H9 (cell line): Measurements from ENCODE around the gene MAPKAPK3. TPM values are rescaled to one million over a fixed set of nuclear protein-coding genes. Genes with fewer than 3 reads are reported as not detected.

Experiments
- DNase-seq: peaks from one replicate; pipeline ENCODE4 v3.0.0-alpha.2; 2017
- H2AFZ ChIP-seq: one replicate; pipeline ENCODE4 v1.6.1; 2013; ENCODE audit warnings: mild to moderate bottlenecking, low read length, control low read depth, moderate library complexity
- H2AK5ac ChIP-seq: 2 replicates; pipeline ENCODE4 v1.6.1; 2013; ENCODE audit warnings: low read length, control low read depth, mixed read lengths; ENCODE audit not compliant: insufficient read length
- H2BK120ac ChIP-seq: one replicate; pipeline ENCODE4 v1.6.1; 2013; ENCODE audit warnings: low read depth, mild to moderate bottlenecking, low read length, control low read depth, inconsistent platforms; ENCODE audit not compliant: poor library complexity, severe bottlenecking
- H2BK12ac ChIP-seq: 2 replicates; pipeline ENCODE4 v1.6.1; 2013; ENCODE audit warnings: low read length, control low read depth, mixed read lengths, low read depth; ENCODE audit not compliant: insufficient read length
- H2BK15ac ChIP-seq: 2 replicates; pipeline ENCODE4 v1.6.1; 2013; ENCODE audit warnings: low read depth, low read length, control low read depth
- H2BK20ac ChIP-seq: one replicate; pipeline ENCODE4 v1.6.1; 2013; ENCODE audit warnings: low read depth, mild to moderate bottlenecking, low read length, control low read depth, inconsistent platforms; ENCODE audit not compliant: poor library complexity, severe bottlenecking
- H2BK5ac ChIP-seq: 2 replicates; pipeline ENCODE4 v1.6.1; 2013; ENCODE audit warnings: low read length, control low read depth, mixed read lengths; ENCODE audit not compliant: insufficient read length
- H3K14ac ChIP-seq: 2 replicates; pipeline ENCODE4 v1.6.1; 2013; ENCODE audit warnings: low read length, control low read depth; ENCODE audit not compliant: insufficient read depth
- H3K18ac ChIP-seq: 2 replicates; pipeline ENCODE4 v1.6.1; 2013; ENCODE audit warnings: low read depth, mild to moderate bottlenecking, mixed read lengths, low read length, control low read depth; ENCODE audit not compliant: insufficient read length
- H3K23ac ChIP-seq: 2 replicates; pipeline ENCODE4 v1.6.1; 2013; ENCODE audit warnings: low read length, control low read depth, mixed read lengths, low read depth; ENCODE audit not compliant: insufficient read length
- H3K23me2 ChIP-seq: 2 replicates; pipeline ENCODE4 v1.6.1; 2013; ENCODE audit warnings: low read depth, mild to moderate bottlenecking, mixed read lengths, low read length, control low read depth; ENCODE audit not compliant: insufficient read length, poor library complexity, severe bottlenecking
- H3K27ac ChIP-seq: 2 replicates; pipeline ENCODE4 v1.5.1; 2013; ENCODE audit warnings: low read length, control low read depth, mixed read lengths, low read depth; ENCODE audit not compliant: insufficient read length
- H3K27me3 ChIP-seq: 2 replicates; pipeline ENCODE4 v1.6.1; 2013; ENCODE audit warnings: low read length, control low read depth, inconsistent platforms; ENCODE audit not compliant: insufficient read depth
- H3K4ac ChIP-seq: 2 replicates; pipeline ENCODE4 v1.6.1; 2013; ENCODE audit warnings: low read depth, mild to moderate bottlenecking, control low read depth, inconsistent platforms, low read length, moderate library complexity
- H3K4me1 ChIP-seq: 2 replicates; pipeline ENCODE4 v1.6.1; 2013; ENCODE audit warnings: low read length, control low read depth, inconsistent platforms; ENCODE audit not compliant: insufficient read depth
- H3K4me2 ChIP-seq: 2 replicates; pipeline ENCODE4 v1.6.1; 2013; ENCODE audit warnings: low read length, control low read depth, mixed read lengths; ENCODE audit not compliant: insufficient read length, insufficient read depth
- H3K56ac ChIP-seq: 2 replicates; pipeline ENCODE4 v1.6.1; 2013; ENCODE audit warnings: low read depth, mild to moderate bottlenecking, mixed read lengths, low read length, control low read depth; ENCODE audit not compliant: insufficient read length
- H3K79me1 ChIP-seq: 2 replicates; pipeline ENCODE4 v1.6.1; 2013; ENCODE audit warnings: low read depth, mild to moderate bottlenecking, moderate library complexity, low read length, control low read depth, inconsistent platforms; ENCODE audit not compliant: insufficient read depth, poor library complexity, severe bottlenecking
- H3K79me2 ChIP-seq: 2 replicates; pipeline ENCODE4 v1.6.1; 2013; ENCODE audit warnings: low read length, control low read depth, inconsistent platforms; ENCODE audit not compliant: insufficient read depth
- H3K9ac ChIP-seq: 2 replicates; pipeline ENCODE4 v1.6.1; 2013; ENCODE audit warnings: low read length, control low read depth, mixed read lengths; ENCODE audit not compliant: insufficient read length; ENCODE audit errors: extremely low read depth
- H3K9me3 ChIP-seq: one replicate; pipeline ENCODE4 v1.6.1; 2013; ENCODE audit warnings: low read depth, low read length, inconsistent platforms; ENCODE audit not compliant: control insufficient read depth
- H3T11ph ChIP-seq: one replicate; pipeline ENCODE4 v1.6.1; 2013; ENCODE audit warnings: mild to moderate bottlenecking, low read length, control low read depth, inconsistent platforms
- H4K20me1 ChIP-seq: one replicate; pipeline ENCODE4 v1.6.1; 2013; ENCODE audit not compliant: control insufficient read depth, insufficient read length, insufficient read depth
- H4K5ac ChIP-seq: 2 replicates; pipeline ENCODE4 v1.6.1; 2013; ENCODE audit warnings: low read depth, mild to moderate bottlenecking, mixed read lengths, low read length, control low read depth; ENCODE audit not compliant: insufficient read length
- H4K8ac ChIP-seq: replicated peaks from 2 replicates; pipeline ENCODE4 v1.6.1; 2013; ENCODE audit warnings: low read length, control low read depth, mixed read lengths, low read depth; ENCODE audit not compliant: insufficient read length
- H4K91ac ChIP-seq: 2 replicates; pipeline ENCODE4 v1.6.1; 2013; ENCODE audit warnings: low read depth, mild to moderate bottlenecking, moderate library complexity, mixed read lengths, low read length, control low read depth; ENCODE audit not compliant: insufficient read length
- H3K27ac Mint-ChIP-seq, 3 experiments: 2 replicates in 2 of 3; 3 replicates in 1 of 3; pipeline ENCODE4 v1.8.0; 2020 to 2021; ENCODE audit warnings: mixed read lengths in 3 of 3, mild to moderate bottlenecking in 1 of 3, moderate library complexity in 1 of 3
- H3K27me3 Mint-ChIP-seq: 2 replicates; pipeline ENCODE4 v1.8.0; 2021; ENCODE audit warnings: low read depth, mild to moderate bottlenecking, moderate library complexity, mixed read lengths
- H3K36me3 Mint-ChIP-seq, 3 experiments: 2 replicates in 2 of 3; 3 replicates in 1 of 3; pipeline ENCODE4 v1.8.0; 2020 to 2021; ENCODE audit warnings: low read depth in 3 of 3, mixed read lengths in 3 of 3; ENCODE audit not compliant: insufficient read depth in 1 of 3
- H3K4me1 Mint-ChIP-seq, 2 experiments: 2 replicates each; pipeline ENCODE4 v1.8.0; 2020; ENCODE audit warnings: mixed read lengths in 2 of 2
- H3K4me3 Mint-ChIP-seq, 2 experiments: 2 replicates in 1 of 2; 3 replicates in 1 of 2; pipeline ENCODE4 v1.8.0; 2020 to 2021; ENCODE audit warnings: mild to moderate bottlenecking in 2 of 2, mixed read lengths in 2 of 2, moderate library complexity in 1 of 2
- H3K9me3 Mint-ChIP-seq, 2 experiments: 2 replicates in 1 of 2; 3 replicates in 1 of 2; pipeline ENCODE4 v1.8.0; 2020; ENCODE audit warnings: mild to moderate bottlenecking in 2 of 2, mixed read lengths in 2 of 2, moderate library complexity in 1 of 2
- CTCF ChIP-seq: fragments of 200-600 bp; sonication (generic); conservative IDR thresholded peaks from 3 replicates; pipeline ENCODE4 v1.8.0; 2021; ENCODE audit warnings: antibody characterized with exemption, mild to moderate bottlenecking
- WGBS: extraction: QIAGEN DNeasy Blood & Tissue Kit; methylation state at CpG from one replicate; pipeline ENCODE4 v1.1.7; 2013; ENCODE audit warnings: missing lambda C conversion rate, low lambda C conversion rate, mixed read lengths; ENCODE audit not compliant: insufficient read length; ENCODE audit errors: extremely low coverage; 5-methylcytosine and 5-hydroxymethylcytosine counted together
- total RNA-seq: library from RNA; stranded (reverse); gene quantifications from 2 replicates; pipeline ENCODE4 v1.2.1, GENCODE V29; 2021

MAPKAPK3 gene
- total RNA-seq, 1 experiment from 2014 or later: 57.9 TPM

GRCh38 chr3:50648944-50649343 is 32.0 kb downstream of the MAPKAPK3 start:
- Histone ChIP-seq H2BK120ac (no peak overlapping the region), H3K14ac (no peak overlapping the region), H3K9ac (no peak overlapping the region), H3K4me2 (no peak overlapping the region), H3K4me1 (peaks cover 5% of the 10 kb centered on the region; the same call in 1 of the 2 replicates), H3K56ac (no peak overlapping the region), H2BK12ac (no peak overlapping the region), H3K4ac (no peak overlapping the region), H2BK5ac (no peak overlapping the region), H3K9me3 (no peaks in the 10 kb centered on the region), H3K23me2 (no peaks in the 10 kb centered on the region), H3K18ac (no peak overlapping the region), H2AK5ac (no peak overlapping the region), H3T11ph (no peak overlapping the region), H2AFZ (no peak overlapping the region), H3K27me3 (no peaks in the 10 kb centered on the region), H3K79me2 (no peaks in the 10 kb centered on the region), H4K91ac (no peak overlapping the region), H3K79me1 (no peaks in the 10 kb centered on the region), H4K5ac (no peak overlapping the region), H3K23ac (no peak overlapping the region), H2BK15ac (no peak overlapping the region), H3K27ac (no peak overlapping the region), H4K20me1 (no peaks in the 10 kb centered on the region), H2BK20ac (no peak overlapping the region), H4K8ac (no peak overlapping the region)
- peaks cover 6 to 24% (median 10%) of the 10 kb centered on the region in 3 experiments; a peak in 6 of 7 replicates for H3K36me3 Mint-ChIP-seq
- TF ChIP-seq CTCF: no peak
- peaks cover 3% of the 10 kb centered on the region; the same call in 1 of the 2 replicates for H3K27me3 Mint-ChIP-seq
- H3K9me3 Mint-ChIP-seq: no peaks in the 10 kb centered on the region
- WGBS: no CpG with 5 or more reads among the region's 2 CpGs
- peaks cover 23 to 30% of the 10 kb centered on the region in 2 experiments for H3K4me1 Mint-ChIP-seq
- no peak for DNase-seq
- no peak overlapping the region for H3K4me3 Mint-ChIP-seq
- peak overlapping the region in 1 of 3 experiments; percentile 82; a peak in 1 of 7 replicates for H3K27ac Mint-ChIP-seq
